HG03575 (cell line): ENCODE results near the gene TRIM28.
A peak's percentile ranks its signal among the peaks of the same experiment; 100 is the strongest.
"Not testable (repeated sequence)": the region's sequence is repeated elsewhere in the genome, so short reads cannot be mapped to it uniquely, and the experiment has no call there.

Experiments
- ATAC-seq: cut with Tn5 transposase; IDR thresholded peaks from one replicate; pipeline ENCODE4 v1.9.1; 2021; ENCODE audit not compliant: unreplicated experiment, insufficient number of reproducible peaks, low FRiP score; ENCODE audit errors: extremely low read depth

Gene TRIM28

GRCh38 chr19:58543826-58544590, at the start of gene TRIM28:
Gene TRIM28, plus strand, starts transcription at chr19:58544064. Its CDS starts 694 bp downstream, at chr19:58544758.
- ATAC-seq, result peak; percentile 73

- ATAC-seq, result no peak
These were observed 46.2 kb upstream of the TRIM28 start for GRCh38 chr19:58497634-58498170.

DNA sequence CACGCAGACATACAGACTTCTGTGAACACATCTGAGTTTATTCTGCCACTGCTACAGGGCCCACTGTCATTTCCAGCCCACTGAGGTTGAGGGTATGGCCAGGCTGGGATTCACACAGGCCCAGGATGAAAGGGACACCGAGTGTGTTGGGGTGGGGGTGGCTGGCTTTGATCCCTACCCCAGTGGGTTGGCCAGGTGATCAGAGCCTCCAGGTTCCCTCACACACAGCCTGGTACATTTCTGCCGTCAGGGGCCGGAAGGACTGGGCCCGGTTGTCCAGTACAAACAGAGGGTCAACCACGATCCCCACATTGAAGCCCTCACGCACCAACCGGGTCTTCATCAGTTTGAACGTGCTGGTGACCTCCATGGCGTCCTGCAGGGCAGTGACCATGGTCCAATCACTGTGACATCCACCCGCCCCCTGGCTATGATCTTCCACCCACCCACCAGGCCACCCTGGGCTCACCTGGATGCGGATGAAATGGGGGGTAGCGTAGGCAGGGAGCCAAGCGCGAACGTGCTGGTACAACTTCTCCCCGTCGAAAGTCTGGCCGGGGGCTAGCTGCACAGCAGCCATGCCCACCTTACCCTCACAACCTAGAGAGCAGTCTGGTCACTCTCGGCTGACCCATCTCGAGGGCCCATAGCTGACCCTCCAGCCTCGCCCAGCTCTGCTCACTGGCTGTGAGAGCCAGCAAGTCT, 45.4 kb upstream of the TRIM28 start:
- ATAC-seq, result no peak

GRCh38 chr19:58499021-58499927, 44.6 kb upstream of the TRIM28 start:
- no peak for ATAC-seq

DNA sequence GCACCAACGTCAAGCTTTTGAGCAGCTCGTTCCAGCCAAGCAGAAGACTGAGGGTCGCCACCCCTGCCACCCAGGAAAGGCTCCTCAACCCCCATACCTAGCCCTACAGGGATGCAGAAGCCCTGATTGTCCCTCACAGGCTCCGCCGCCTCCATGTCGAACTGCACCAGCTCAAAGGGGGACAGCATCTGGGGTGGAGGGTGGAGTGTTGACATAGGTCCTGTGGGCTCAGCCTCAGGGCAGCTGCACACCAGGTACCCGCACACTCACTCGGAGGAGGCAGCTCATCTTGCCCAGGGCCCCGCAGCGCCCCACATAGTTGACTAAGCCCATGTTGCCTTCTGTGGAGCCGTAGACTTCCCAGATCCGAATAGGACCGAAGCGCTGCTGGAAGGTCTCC, 43.6 kb upstream of the TRIM28 start:
- no peak for ATAC-seq

DNA sequence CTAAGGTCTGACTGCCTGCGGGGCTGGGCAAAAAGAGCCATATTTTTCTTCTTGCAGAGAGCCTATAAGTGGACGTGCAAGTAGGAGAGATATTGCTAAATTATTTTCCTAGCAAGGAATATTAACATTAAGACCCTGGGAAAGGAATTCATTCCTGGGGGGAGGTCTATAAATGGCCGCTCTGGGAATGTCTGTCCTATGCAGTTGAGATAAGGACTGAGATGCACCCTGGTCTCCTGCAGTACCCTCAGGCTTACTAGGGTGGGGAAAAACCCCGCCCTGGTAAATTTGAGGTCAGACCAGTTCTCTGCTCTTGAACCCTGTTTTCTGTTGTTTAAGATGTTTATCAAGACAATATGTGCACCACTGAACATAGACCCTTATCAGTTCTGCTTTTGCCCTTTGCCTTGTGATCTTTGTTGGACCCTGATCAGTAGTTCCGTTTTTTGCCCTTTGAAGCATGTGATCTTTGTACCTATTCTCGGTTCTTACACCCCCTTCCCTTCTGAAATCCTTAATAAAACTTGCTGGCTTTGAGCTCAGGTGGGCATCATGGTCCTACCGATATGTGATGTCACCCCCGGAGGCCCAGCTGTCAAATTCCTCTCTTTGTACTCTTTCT, 36.2 kb upstream of the TRIM28 start:
- not testable (repeated sequence) for ATAC-seq

DNA sequence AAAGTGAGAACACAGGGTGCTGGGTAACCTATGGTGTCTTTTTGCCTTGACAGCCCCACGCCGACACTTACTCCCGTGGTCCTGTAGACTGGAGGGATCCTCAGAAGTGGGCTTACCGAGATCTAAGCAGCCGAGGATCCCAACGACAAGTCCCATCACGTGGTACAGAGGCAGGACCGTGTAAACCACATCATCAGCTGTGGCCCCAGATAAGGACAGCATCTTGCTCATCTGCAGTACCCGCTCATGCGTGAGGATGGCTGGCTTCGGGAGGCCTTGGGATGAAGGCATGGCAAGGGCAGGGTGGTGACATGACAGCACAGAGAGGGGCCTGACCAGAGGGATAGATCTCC, 34.2 kb upstream of the TRIM28 start:
- ATAC-seq, result no peak

GRCh38 chr19:58510084-58510862, 33.6 kb upstream of the TRIM28 start:
- no peak for ATAC-seq

DNA sequence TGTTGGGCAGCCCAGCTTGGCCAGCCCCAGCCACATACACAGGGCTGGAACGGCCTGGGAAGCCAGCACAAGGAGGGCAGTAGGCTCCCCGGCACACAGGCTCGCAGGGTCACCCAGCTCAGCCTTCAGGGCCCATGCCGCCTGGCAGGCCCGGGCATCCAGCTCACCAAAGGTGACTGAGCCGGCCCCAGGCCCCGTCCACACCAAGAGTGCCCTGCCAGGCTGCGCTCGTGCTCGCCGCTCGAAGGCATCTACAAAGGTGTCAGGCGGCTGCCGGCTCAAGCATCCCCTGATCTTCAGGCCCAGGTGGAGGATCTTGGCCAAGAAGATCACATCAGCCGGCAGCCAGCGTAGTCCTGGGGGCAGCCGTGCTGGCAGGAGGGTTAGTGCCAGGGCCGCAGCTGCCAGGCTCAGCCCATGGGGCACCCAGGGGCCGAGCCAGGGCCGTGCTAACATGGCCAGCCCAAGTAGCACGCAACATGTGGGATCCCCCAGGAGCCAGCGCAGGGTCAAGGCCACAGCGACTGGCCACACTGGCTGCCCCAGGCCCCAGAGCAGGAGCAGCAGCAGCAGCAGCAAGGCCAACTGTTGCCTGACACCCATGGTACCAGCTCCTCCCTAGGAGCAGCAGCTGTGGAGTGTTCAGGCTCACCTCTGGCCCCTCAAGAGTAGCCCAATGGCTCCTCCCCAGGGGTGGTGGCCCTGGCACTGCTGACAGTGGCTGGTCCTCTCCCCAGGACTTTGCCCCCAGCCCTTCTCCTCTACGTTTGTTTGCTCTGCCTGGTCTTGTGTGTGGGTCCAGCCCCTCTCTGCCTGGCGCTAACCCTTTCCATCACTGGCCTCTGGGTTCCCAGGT, 32.3 kb upstream of the TRIM28 start, which contains the start of gene SLC27A5:
Gene SLC27A5 (minus strand): TSS at position 640 of the 856 bp plus-strand sequence. CDS start 37 bp downstream, at position 603.
- ATAC-seq, result no peak

DNA sequence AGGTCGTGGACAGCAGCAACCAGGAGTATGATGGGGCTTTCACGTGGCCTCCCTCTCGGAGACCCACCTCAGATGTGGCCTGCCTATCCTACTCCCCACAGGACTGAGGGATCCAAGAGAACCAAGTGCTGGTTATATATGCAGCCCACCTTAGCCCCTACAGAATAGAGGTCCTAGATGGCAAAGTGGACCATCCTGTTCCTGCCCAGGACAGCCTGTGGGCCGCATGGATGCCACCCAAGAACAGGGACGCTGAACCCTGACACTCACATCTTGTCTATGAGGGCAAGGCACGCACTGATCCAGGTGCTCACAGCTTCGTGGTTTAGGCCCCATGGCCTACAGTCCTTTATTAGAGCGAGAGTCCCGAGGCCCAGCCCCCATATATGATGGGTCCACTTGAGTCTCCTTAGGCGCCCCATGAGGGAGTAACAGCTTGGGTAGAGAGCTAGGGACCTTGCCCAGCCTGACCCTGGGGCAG, 30.6 kb upstream of the TRIM28 start:
- no peak for ATAC-seq

DNA sequence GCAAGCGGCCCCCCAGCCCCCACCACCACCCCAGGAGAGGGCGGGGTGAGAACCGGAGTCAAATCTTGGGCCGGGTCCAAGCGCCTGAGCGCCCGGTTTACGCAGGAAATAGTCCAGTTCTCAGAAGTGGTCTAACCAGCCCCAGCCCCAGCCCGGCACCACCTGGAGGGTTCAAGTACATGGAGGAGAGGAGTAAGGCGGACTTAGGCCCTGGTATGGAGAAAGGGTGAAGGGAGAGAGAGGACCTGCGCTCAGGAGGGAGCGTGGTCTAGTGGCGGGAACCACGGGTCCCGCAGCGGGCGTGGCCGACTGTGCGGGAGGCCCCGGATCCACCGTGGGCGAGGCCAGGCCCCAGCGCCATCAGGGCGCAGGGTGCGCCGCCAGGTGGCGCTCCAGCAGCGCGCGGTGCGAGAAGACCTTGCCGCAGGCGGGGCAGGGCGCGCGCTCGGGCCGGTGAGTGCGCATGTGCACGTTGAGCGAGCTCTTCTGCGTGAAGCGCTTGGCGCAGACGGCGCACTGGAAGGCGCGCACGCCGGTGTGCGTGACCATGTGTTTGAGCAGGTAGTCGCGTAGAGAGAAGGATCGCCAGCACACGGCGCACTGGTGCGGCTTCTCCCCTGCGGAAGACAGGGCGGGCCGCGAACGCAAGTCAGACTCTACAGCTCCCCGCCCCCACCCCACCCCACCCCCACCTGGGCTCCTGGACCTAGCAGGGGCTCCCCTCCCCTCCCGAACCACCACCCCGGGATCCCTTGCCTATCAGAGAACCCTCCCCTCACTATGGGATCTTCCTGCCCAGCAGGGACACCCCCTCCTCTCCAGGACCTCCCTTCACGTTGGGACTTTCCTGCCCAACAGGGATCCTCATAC, 29.9 kb upstream of the TRIM28 start:
- no peak for ATAC-seq

- no peak for ATAC-seq
These were observed 29.3 kb upstream of the TRIM28 start for GRCh38 chr19:58514564-58515022.

DNA sequence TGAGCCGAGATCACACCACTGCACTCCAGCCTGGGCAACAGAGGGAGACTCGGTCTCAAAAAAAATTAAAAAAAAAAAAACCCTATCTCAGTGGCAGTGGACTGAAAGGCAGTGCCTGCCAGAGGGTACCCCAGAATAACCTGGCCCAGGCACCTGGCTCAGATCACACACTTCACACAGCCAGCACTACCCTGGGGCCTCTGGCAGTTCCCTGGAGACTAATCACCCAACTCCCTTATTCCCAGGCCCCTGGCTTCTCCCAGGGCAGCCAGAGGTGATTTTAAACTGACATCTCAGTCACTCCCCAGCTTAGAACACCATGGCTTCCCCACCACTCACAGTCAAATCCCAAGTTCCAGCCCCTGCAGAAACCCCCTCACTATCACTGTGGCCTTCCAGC, 28.6 kb upstream of the TRIM28 start:
- no peak for ATAC-seq

GRCh38 chr19:58516246-58516836, 27.5 kb upstream of the TRIM28 start:
- no peak for ATAC-seq

DNA sequence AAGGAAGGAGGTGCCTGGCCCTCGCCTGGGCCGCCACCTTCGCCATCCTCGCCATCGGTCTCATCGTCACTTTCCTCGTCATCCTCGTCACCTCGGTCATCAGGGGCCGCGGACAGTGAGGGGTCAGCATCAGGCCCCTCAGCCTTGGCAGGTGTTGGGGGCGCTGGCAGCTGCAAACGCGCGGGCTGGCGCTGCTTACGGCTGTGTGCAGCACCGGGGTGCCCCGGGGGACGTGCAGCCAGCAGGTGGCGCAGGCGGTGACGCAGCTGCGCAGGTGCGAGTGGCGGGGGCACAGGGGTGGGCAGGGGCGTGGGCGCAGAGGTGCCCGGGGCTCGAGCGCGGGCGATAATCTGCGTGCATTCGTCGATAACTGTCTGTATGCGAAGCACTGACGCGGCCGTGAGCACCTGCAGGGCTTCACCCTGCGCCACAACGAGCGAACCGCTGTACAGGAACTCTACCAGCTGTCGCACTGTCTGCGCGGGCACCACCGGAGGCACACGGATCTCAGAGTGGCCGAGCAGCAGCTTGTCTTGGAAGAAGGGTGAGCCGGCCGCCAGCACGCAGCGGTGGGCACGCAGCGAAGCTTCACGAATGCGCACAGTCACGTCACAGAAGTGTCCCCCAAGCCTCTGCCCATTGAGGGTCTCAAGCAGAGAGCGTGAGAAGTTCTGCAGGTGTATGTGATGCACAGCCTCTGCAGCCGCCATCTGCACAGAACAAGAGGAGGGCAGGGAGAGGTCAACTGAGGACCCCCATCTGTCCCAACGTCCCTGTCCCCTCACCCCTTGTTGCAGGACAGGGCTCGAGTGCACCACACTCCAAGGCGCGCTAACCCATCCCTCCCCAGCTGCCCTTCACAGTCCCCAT, 26.7 kb upstream of the TRIM28 start:
- ATAC-seq, result no peak
